Stimulated activated CD8-positive, alpha-beta memory T cell treated with anti-CD3 and anti-CD28 coated beads, Interleukin-7, amount 100 ng/mL, for 1 hour (primary cell): ENCODE measurements around the gene LTF.

Experiments used
- DNase-seq, 2 donors: peaks; one replicate each; pipeline ENCODE4 v3.0.0-alpha.2; 2020; ENCODE audit warnings: low read depth in 2 of 2

Gene LTF

GRCh38 chr3:46490338-46491084, 25.8 kb upstream of the LTF start:
- no peak for DNase-seq

DNA sequence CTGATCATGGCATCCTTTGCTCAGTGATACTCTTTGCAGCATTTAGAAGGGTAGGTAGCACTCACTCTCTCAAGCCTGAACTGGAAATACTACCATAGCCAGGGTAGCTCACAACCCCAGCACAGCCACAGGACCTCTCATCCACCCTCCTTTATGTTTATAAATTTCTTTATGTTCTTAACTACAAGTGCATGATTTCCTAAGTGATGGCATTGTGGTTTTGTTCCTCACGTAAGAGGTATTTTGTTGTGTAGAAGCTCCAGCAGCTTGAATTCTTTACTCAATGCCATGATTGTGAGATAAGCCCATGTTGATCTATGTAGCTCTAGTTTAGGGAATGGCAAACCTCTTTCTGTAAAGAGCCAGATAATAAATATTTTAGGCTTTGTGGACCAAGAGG, 25.2 kb upstream of the LTF start:
- DNase-seq = no peak

DNA sequence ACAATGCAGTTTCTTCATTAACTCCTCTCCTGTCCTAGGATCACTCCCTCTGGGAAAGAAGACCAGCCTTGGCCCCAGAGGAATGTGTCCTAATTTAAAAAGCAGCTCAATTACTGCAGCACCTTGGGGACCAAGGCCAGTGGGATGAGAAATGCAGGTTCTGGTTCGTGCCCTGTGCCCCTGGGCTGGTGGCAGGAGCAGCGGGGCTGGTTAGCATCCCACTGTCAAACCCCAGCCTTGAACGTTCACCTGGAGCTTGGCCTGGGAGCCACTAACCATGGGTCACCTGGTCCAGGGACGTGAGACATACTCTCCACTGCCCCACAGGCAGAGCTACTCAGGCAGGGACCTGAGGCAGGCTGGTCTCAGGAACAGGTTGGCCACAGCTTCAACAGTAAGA, 24.7 kb upstream of the LTF start:
- no peak for DNase-seq

DNA sequence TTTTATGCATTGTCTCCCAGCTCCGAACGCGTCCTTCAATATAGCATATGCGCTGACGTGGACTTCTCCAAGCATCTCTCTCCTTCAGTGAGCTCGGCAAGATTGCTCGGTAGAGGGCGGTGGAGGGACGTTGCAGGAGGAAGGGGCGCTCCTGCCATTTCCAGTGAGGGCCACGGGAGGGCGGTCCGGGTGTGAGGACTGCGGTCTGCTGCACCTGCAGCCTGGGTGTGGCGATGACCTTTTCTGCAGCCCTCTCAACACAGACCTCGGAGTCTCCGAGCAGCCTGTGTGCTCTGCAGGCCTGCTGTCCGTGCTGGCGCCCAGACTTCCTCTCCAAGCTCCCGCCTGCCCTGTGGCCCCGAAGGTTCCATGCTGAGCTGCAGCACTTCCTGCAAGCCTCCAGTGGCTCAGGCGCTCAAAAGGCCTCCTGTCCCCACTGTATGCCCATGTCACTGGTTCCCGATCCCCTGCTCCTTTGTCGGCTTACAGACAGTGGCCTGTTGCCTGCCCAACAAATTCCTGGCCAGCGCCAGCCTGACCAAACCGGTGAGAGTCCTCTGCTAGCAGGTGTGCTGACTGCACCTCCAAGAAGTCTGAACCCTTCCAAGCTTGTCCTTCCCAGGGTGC, 24.1 kb upstream of the LTF start:
- DNase-seq = peak; percentile 82 to 92

DNA sequence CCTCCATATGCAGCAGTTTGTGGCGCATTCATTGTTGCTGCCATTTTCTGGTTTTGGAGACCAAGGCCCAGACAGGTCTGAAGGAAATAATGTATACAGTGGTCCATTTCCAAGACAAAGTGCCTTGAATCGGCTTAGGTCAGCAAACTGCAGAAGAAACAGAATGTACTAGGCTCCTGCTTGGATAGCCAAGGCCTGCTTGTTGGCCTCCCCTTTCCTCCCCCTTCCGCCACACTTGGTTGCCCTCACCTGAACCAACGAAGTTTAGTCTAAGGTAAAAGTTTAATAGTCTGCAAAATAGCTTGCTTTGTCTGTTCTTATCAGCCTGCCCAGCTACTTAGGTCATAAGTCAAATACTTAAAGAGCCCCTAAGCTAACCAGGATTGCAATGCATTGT, 21.1 kb upstream of the LTF start:
- no peak for DNase-seq

- DNase-seq = no peak
Measured at GRCh38 chr3:46484911-46485778, 20.4 kb upstream of the LTF start.

DNA sequence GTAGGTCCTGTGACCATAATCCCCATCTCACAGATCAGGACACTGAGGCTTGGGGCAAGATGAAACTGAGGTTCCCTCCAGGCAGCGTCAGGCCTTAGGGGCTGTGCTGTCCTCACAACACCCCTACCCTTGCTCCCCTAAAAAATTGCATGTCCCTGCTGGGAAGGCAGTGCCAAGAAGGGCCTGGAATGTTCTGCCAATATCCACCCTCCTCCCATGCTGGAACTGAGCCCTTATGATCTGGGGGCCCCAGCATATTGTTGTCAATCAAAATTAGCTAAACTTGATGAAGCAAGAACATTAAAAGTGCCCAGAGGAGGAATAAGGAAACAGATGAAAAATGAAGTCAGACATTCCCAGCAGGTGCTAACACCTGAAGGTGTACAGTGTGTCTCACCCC, 19.7 kb upstream of the LTF start:
- no peak for DNase-seq

DNA sequence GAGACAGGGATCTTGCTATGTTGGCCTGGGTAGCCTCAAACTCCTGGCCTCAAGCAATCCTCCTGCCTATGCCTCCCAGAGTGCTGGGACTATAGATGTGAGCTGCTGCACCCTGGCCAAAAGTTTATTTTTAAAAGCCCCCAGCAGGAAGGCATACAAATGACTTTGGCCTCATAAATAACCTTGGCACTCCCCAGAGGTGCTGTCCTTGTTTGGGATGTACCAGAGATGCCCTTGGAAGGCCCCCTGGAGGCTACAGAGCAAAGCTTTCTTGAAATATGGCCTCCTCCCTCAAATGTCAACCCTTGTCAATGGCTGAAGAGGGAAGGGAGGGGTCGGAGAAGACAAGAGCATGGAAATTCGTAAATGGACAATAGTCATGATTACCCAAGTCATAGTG, 19.1 kb upstream of the LTF start:
- no peak for DNase-seq

DNA sequence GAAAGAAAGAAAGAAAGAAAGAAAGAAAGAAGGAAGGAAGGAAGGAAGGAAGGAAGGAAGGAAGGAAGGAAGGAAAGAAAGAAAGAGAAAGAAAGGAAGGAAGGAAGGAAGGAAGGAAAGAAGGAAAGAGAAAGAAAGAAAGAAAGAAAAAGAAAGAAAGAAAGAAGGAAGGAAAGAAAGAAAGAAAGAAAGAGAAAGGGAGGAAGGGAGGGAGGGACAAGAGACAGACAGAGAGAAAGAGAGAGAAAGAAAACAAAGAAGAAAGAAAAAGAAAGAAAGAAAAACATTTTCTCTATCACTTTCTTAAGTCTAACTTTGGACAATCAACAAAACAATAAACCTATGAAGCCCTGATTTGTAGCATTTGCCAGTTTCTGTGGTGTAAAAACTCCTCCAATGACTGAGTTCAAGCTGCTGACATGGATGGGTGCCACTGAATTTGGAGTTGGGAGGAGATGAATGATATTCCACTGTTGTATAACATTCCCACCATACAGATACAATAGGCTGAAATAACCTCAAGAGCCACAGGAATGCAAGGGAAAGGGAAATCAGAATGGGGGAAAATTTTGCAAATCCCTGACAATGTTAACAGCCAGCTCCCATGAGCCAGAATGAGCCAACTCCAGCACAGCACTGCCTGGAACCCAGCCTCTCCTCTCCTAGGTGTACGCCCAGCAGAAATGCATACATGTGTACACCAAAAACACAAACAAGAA, 18.1 kb upstream of the LTF start:
- no peak for DNase-seq

DNA sequence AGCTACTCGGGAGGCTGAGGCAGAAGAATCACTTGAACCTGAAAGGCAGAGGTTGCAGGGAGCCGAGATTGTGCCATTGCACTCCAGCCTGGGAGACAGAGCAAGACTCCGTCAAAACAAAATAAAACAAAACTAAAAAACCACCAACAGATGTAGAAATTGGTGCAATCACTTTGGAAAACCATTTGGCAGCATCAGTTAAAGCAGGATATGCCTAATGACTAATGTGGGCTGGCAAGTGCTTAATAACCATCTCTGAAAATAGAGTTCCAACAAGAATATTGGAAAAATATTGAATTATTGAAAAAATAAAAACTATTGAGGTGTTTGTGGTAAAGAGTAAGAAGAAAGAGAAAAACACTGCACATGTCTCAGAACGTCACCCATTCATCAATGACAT, 16.9 kb upstream of the LTF start:
- no peak for DNase-seq

DNA sequence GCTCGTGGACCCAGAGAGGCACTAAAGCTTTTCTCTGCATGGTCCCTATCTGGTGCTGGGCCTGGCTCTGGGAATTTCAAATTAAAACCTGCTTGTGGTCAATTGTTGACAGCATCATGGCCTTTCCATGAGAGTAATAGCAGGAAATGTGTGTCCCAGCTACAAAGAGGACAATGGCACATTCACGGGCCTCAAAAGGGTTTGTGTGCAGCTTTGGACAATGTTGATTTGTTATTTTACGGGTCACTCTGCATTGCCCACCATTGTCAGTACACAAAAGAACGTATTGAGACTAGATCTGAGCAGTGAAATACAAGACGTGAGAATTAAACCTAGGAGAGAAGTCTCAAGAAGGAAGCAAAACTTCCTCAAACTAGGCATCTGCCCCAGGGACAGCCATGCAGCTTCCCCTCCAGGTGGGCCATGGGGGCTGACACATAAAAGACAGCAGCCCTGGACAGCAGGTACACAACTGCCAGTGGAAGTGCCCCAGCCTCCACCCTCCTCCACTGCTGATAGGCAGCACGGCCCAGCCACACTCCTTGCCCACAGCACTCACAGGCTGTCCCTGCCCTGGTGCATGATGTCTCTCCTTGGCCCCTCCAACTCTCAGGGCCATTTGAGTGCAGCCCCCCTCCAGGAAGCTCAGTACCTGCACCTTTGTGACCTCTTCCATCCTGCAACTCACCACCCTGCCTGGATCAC, 15.9 kb upstream of the LTF start:
- no peak for DNase-seq

DNA sequence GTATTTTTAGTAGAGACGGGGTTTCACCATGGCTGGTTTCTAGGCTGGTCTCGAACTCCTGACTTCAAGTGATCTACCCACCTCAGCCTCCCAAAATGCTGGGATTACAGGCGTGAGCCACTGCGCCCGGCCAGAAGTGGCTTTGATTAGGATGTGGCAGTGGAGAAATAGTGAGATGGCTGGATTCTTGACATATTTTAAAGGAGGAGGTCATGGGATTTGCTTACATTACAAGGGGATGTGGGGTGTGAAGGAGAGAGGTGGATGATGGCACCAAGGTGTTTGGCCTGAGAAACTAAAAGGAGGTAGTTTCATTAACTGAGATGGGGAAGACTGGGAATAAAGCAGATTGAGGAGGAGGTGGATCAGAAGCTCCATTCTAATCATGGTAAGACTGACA, 15.0 kb upstream of the LTF start:
- DNase-seq = no peak

DNA sequence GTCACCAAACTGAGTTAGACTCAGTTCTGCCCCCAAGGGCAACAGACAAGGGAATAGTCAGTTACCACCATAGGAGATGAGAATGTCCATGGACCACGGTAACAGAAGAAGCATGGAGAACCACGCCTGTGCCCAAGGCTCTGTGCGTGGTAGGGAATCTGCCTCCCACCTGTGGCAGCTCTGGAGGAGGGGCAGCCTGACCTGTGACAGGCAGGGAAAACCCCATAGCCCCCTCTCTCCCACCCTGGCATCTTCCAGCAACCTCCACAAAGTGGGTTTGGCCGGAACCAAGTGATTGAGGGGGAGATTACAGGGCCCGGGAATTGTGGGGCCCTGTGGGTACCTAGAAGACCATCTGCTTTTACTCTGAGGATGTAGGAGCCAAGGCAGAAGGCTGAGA, 14.3 kb upstream of the LTF start:
- DNase-seq = no peak

- no peak for DNase-seq
Measured at GRCh38 chr3:46478341-46478740, 13.6 kb upstream of the LTF start.

GRCh38 chr3:46477756-46478155, 13.1 kb upstream of the LTF start:
- DNase-seq = no peak

DNA sequence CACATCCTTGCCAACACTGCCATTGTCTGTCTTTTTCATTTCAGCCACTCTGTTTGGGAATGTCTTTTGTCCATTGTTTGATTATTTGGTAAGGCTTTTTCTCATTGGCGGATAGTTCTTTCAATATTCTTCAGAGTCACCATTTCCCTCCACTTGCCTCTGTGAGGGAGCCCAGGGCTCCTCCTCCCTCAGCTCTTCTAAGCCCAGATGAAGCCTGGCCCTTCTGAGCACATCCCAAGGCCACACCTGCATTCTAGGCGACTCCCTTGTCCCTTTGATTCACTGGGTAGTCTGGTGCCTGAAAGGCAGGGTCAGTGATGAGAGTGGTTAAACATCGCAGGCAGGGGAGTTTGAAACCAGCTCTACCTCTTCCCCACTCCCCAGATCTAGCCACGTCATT, 12.4 kb upstream of the LTF start:
- DNase-seq = no peak

GRCh38 chr3:46472736-46473135, 8.0 kb upstream of the LTF start:
- DNase-seq = no peak

- DNase-seq = no peak
Measured at GRCh38 chr3:46471371-46471914, 6.7 kb upstream of the LTF start.

- DNase-seq = no peak
Measured at GRCh38 chr3:46470831-46471230, 6.1 kb upstream of the LTF start.

DNA sequence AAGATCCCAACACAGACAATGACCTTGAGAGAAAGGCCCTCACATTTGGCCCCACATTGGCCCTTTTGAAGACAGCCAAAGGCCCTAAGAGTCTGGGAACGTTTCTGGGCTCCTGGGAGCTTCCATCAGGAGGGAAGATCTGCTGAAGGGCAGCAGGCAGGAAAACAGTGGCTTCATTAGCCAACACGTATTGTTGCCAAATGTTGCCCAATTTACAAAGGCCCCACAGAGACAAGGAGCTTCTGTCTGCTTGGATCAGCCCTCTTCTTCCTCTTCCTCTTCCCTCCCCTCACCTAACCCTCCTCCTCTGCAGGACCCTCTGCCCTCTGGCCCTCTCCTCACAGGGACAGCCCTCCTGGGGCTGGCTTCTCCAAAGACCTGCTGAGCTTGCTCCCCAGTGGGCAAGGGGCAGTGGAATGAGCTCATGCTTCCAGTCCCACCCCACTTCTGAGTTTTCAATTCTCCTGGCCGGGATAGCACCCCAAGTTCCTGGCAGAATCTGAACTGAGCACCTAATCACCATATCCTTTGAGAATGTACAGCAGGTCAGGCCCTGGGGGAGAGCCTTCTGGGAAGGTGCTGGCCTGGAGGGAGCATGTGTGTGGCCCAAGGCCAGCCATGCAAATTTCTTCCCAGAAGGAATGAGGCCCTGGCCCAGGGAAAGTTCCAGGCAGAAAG, 5.1 kb upstream of the LTF start:
- no peak for DNase-seq
